Endothelial cell of umbilical vein (primary cell): ENCODE results near the gene SLC5A9.

Source experiments
- TF ChIP-seq, protein P1 (sequence below): IDR thresholded peaks from 2 replicates; pipeline ENCODE4 v1.6.1; 2011; ENCODE audit not compliant: insufficient read depth, insufficient read length
- TF ChIP-seq, protein P2 (sequence below), 2 donors: IDR thresholded peaks; 1 replicate in 1 of 2; 2 replicates in 1 of 2; pipeline ENCODE4 v1.5.1; 2011; ENCODE audit warnings: low read length in 2 of 2, mild to moderate bottlenecking in 2 of 2, moderate library complexity in 2 of 2, control low read depth in 1 of 2, inconsistent platforms in 1 of 2, low read depth in 1 of 2; ENCODE audit not compliant: insufficient read depth in 1 of 2; ENCODE audit errors: extremely low read depth in 1 of 2

DNA sequence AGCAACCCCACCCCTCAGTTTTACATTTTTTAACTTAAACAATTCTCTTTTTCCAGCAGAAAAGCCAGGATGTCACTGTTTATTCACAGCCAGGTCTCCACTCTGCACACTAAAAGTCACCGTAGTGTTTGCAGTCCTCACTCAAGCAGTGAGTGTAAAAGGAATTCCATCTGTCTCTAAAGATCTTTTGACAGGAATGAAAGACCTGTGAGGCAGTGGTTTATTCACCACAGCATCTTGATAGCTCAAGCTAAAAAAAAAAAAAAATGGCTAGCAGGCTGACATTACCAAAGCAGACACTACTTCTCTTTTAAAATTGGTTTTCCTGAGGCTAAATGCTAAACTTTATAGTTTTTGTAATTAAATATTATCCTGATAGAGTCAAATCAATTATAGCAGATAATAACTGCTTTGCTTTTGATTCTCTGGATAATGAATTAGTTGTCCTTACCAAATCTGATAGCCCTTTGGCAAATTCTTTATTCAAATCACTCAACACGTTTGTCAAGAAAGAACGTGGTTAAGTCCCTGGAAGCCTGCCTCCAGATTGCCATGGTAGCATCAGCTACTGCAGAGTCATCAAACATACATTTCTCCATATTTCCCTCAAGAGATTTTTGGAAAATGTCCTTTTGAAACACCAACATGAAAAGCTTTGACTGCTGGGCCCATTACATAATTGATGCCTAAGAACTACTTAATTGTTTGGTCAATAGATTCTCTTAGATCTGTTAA is 22.2 kb upstream of the SLC5A9 start:
- TF ChIP-seq, protein P1, sequence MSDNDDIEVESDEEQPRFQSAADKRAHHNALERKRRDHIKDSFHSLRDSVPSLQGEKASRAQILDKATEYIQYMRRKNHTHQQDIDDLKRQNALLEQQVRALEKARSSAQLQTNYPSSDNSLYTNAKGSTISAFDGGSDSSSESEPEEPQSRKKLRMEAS: no peak
- TF ChIP-seq, protein P2, sequence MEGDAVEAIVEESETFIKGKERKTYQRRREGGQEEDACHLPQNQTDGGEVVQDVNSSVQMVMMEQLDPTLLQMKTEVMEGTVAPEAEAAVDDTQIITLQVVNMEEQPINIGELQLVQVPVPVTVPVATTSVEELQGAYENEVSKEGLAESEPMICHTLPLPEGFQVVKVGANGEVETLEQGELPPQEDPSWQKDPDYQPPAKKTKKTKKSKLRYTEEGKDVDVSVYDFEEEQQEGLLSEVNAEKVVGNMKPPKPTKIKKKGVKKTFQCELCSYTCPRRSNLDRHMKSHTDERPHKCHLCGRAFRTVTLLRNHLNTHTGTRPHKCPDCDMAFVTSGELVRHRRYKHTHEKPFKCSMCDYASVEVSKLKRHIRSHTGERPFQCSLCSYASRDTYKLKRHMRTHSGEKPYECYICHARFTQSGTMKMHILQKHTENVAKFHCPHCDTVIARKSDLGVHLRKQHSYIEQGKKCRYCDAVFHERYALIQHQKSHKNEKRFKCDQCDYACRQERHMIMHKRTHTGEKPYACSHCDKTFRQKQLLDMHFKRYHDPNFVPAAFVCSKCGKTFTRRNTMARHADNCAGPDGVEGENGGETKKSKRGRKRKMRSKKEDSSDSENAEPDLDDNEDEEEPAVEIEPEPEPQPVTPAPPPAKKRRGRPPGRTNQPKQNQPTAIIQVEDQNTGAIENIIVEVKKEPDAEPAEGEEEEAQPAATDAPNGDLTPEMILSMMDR (IDR thresholded peaks at IDR 0.05; ENCODE audit: extremely low read depth in 1 of 2, insufficient read depth in 1 of 2, low read depth in 1 of 2, low read length in 2 of 2): no peak
